ENCODE measurements around the gene H2BK1.

DNA sequence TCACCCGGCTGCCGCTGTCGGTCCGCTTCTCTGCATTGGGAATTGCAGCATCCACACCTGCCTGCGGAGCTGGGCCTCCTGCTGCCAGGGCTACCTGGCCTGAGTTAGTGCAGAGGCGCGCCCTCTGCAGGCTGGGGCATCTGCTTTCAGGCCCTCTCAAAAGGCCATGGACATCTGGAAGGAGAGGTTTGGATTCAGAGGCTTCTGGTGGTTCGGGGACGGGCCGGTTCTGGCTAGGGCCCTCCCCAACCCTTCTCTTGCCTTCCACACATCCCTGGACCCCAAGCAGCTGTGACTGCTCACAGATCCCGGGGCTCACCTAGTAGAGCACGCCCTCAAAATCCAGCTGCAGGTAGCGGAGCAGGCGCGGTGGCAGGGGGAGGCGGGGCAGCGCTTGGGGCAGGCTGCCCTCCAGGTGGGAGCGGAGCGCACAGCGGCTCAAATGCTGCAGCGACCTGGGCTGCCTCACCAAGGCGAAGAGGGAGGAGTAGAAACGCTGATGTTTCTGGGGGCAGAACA is 34.4 kb downstream of the H2BK1 start:
- TF ChIP-seq, protein P1, sequence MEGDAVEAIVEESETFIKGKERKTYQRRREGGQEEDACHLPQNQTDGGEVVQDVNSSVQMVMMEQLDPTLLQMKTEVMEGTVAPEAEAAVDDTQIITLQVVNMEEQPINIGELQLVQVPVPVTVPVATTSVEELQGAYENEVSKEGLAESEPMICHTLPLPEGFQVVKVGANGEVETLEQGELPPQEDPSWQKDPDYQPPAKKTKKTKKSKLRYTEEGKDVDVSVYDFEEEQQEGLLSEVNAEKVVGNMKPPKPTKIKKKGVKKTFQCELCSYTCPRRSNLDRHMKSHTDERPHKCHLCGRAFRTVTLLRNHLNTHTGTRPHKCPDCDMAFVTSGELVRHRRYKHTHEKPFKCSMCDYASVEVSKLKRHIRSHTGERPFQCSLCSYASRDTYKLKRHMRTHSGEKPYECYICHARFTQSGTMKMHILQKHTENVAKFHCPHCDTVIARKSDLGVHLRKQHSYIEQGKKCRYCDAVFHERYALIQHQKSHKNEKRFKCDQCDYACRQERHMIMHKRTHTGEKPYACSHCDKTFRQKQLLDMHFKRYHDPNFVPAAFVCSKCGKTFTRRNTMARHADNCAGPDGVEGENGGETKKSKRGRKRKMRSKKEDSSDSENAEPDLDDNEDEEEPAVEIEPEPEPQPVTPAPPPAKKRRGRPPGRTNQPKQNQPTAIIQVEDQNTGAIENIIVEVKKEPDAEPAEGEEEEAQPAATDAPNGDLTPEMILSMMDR (IDR thresholded peaks at IDR 0.05) = no peak
- TF ChIP-seq EP300 (IDR thresholded peaks at IDR 0.05) (no peak), POLR2A (IDR thresholded peaks at IDR 0.05) (no peak)

Measured in upper lobe of left lung (tissue), 4 donors.